A549 (cell line): ENCODE results near the gene COG8.

Source experiments
- BCL3 ChIP-seq: fragments of >200 bp; sonication (Bioruptor Twin); formaldehyde crosslinking; IDR thresholded peaks from 3 replicates; pipeline ENCODE4 v1.6.1; 2016
- BHLHE40 ChIP-seq: IDR thresholded peaks from 2 replicates; pipeline ENCODE4 v1.6.1; 2012; ENCODE audit warnings: low read depth, low read length, inconsistent platforms
- CEBPB ChIP-seq, 2 experiments: fragments of >200 bp in 1 of 2; sonication (Bioruptor Twin) in 1 of 2; formaldehyde crosslinking in 1 of 2; IDR thresholded peaks; 2 replicates each; pipeline ENCODE4 v1.6.1; 2012 to 2016
- CHD2 ChIP-seq: fragments of 150-350 bp; IDR thresholded peaks from 2 replicates; pipeline ENCODE4 v1.6.1; 2014; ENCODE audit warnings: low read length; ENCODE audit not compliant: partially characterized antibody
- CHD4 ChIP-seq: fragments of 200-600 bp; sonication (generic); IDR thresholded peaks from 2 replicates; pipeline ENCODE4 v1.6.1; 2016; ENCODE audit warnings: antibody characterized with exemption, mild to moderate bottlenecking, borderline replicate concordance
- CTCF ChIP-seq: fragments of >200 bp; sonication (Bioruptor Twin); formaldehyde crosslinking; IDR thresholded peaks from 3 replicates; pipeline ENCODE4 v1.5.1; 2016
- FOSL2 ChIP-seq, 2 experiments: fragments of 450-650 bp in 1 of 2; fragments of >200 bp in 1 of 2; sonication (Bioruptor Twin) in 1 of 2; formaldehyde crosslinking; IDR thresholded peaks; 2 replicates each; pipeline versions ENCODE4 v1.5.0 to v1.6.1; 2016 to 2020; ENCODE audit warnings: mild to moderate bottlenecking in 1 of 2, moderate library complexity in 1 of 2
- JUN ChIP-seq, 2 experiments: fragments of >200 bp; sonication (Bioruptor Twin); formaldehyde crosslinking; IDR thresholded peaks; 2 replicates in 1 of 2; 3 replicates in 1 of 2; pipeline ENCODE4 v1.6.1; 2016 to 2017
- MAX ChIP-seq: IDR thresholded peaks from 2 replicates; pipeline ENCODE4 v1.6.1; 2012
- NPAS2 ChIP-seq: fragments of 250-450 bp; sonication (Bioruptor Pico); IDR thresholded peaks from 2 replicates; pipeline ENCODE4 v1.8.0; 2022; ENCODE audit warnings: mild to moderate bottlenecking, moderate library complexity, borderline replicate concordance
- POLR2A ChIP-seq: IDR thresholded peaks from 2 replicates; pipeline ENCODE4 v1.6.1; 2012; ENCODE audit warnings: mild to moderate bottlenecking, low read length
- RFX5 ChIP-seq: fragments of 450-650 bp; IDR thresholded peaks from 2 replicates; pipeline ENCODE4 v1.7.1; 2014; ENCODE audit warnings: antibody characterized with exemption, mild to moderate bottlenecking, moderate library complexity
- TF ChIP-seq, protein P1 (sequence below): fragments of 200-600 bp; sonication (generic); IDR thresholded peaks from 2 replicates; pipeline ENCODE4 v1.6.1; 2016; ENCODE audit warnings: antibody characterized with exemption, mild to moderate bottlenecking, moderate library complexity
- TF ChIP-seq, protein P2 (sequence below): fragments of 450-650 bp; IDR thresholded peaks from 2 replicates; pipeline ENCODE4 v1.6.1; 2014; ENCODE audit warnings: antibody characterized with exemption

GRCh38 chr16:69349536-69349935 lies 10.2 kb upstream of the COG8 start:
- no peak for TF ChIP-seq JUN (IDR thresholded peaks at IDR 0.05)
- TF ChIP-seq, protein P1, sequence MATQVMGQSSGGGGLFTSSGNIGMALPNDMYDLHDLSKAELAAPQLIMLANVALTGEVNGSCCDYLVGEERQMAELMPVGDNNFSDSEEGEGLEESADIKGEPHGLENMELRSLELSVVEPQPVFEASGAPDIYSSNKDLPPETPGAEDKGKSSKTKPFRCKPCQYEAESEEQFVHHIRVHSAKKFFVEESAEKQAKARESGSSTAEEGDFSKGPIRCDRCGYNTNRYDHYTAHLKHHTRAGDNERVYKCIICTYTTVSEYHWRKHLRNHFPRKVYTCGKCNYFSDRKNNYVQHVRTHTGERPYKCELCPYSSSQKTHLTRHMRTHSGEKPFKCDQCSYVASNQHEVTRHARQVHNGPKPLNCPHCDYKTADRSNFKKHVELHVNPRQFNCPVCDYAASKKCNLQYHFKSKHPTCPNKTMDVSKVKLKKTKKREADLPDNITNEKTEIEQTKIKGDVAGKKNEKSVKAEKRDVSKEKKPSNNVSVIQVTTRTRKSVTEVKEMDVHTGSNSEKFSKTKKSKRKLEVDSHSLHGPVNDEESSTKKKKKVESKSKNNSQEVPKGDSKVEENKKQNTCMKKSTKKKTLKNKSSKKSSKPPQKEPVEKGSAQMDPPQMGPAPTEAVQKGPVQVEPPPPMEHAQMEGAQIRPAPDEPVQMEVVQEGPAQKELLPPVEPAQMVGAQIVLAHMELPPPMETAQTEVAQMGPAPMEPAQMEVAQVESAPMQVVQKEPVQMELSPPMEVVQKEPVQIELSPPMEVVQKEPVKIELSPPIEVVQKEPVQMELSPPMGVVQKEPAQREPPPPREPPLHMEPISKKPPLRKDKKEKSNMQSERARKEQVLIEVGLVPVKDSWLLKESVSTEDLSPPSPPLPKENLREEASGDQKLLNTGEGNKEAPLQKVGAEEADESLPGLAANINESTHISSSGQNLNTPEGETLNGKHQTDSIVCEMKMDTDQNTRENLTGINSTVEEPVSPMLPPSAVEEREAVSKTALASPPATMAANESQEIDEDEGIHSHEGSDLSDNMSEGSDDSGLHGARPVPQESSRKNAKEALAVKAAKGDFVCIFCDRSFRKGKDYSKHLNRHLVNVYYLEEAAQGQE, result no peak
- TF ChIP-seq, protein P2, sequence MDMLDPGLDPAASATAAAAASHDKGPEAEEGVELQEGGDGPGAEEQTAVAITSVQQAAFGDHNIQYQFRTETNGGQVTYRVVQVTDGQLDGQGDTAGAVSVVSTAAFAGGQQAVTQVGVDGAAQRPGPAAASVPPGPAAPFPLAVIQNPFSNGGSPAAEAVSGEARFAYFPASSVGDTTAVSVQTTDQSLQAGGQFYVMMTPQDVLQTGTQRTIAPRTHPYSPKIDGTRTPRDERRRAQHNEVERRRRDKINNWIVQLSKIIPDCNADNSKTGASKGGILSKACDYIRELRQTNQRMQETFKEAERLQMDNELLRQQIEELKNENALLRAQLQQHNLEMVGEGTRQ, result no peak
- TF ChIP-seq BCL3, result no peak
- TF ChIP-seq CEBPB (IDR thresholded peaks at IDR 0.05), result no peak
- no peak for TF ChIP-seq NPAS2 (CRISPR knock-in tag)
- no peak for TF ChIP-seq POLR2A
- no peak for TF ChIP-seq FOSL2 (IDR thresholded peaks at IDR 0.05)
- TF ChIP-seq FOSL2 (CRISPR knock-in tag; IDR thresholded peaks at IDR 0.05), result no peak
- TF ChIP-seq BHLHE40, result no peak
- TF ChIP-seq CTCF, result no peak
- no peak for TF ChIP-seq RFX5
- no peak for TF ChIP-seq MAX
- TF ChIP-seq CHD4, result no peak
- TF ChIP-seq CHD2, result no peak
